ENCODE measurements around the gene TTC23.

TTC23 gene

DNA sequence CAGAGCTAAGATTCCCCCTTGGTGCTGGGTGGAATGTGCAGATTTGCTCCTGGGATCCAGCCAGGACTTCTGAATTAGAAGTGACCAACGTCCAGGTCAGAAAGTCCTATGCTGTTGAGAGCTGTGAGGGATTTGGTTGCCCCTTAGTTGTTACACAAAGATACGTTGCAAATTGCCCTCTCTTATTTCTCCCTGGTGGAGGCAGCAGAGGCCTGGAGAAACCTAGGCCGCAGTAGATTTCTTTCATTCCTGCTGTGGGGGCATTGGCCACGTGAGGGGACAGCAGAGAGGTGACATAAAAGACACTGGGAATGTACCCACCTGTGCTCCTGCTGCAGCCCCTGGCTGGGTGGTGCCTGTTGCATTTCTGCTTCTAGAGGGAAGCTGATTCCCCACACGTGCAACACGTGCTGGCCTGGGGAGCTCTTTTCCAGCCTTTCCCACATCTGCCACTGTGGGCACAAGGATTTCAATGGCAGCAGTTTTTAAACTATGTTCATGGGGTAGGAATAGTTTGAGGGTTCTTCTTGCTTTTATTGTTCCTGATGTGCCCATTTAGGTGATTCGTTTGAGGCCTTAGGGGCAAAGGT, 78.8 kb downstream of the TTC23 start:
- Histone ChIP-seq H3K9me2 (replicated peaks; ENCODE audit: insufficient read depth, low read length) (no peaks in the 10 kb centered on the region), H4K20me1 (ENCODE audit: insufficient read depth, low read length) (no peaks in the 10 kb centered on the region), H3K4me1 (ENCODE audit: low read length) (peaks cover 7% of the 10 kb centered on the region), H3F3A (ENCODE audit: insufficient read depth, low read length) (no peaks in the 10 kb centered on the region), H3K36me3 (replicated peaks; ENCODE audit: insufficient read depth, low read length) (no peaks in the 10 kb centered on the region), H3K9me3 (replicated peaks; ENCODE audit: insufficient read depth, low read length) (no peaks in the 10 kb centered on the region), H3K4me3 (ENCODE audit: low read length) (no peak overlapping the region), H3K9ac (ENCODE audit: low read length) (no peak overlapping the region), H3K27me3 (replicated peaks; ENCODE audit: insufficient read depth, low read length) (no peaks in the 10 kb centered on the region), H3K79me2 (ENCODE audit: low read length) (no peaks in the 10 kb centered on the region), H3K4me2 (ENCODE audit: low read depth, low read length) (no peak overlapping the region), H2AFZ (ENCODE audit: low read length) (no peak overlapping the region), H3K27ac (ENCODE audit: low read length) (no peak overlapping the region)
- no peak for DNase-seq
- TF ChIP-seq EZH2 (optimal IDR thresholded peaks at IDR 0.05; ENCODE audit: low read depth, low read length): no peak
- no peak for TF ChIP-seq EZH2phosphoT487 (IDR thresholded peaks at IDR 0.05; ENCODE audit: low read length)
- TF ChIP-seq, protein P1, sequence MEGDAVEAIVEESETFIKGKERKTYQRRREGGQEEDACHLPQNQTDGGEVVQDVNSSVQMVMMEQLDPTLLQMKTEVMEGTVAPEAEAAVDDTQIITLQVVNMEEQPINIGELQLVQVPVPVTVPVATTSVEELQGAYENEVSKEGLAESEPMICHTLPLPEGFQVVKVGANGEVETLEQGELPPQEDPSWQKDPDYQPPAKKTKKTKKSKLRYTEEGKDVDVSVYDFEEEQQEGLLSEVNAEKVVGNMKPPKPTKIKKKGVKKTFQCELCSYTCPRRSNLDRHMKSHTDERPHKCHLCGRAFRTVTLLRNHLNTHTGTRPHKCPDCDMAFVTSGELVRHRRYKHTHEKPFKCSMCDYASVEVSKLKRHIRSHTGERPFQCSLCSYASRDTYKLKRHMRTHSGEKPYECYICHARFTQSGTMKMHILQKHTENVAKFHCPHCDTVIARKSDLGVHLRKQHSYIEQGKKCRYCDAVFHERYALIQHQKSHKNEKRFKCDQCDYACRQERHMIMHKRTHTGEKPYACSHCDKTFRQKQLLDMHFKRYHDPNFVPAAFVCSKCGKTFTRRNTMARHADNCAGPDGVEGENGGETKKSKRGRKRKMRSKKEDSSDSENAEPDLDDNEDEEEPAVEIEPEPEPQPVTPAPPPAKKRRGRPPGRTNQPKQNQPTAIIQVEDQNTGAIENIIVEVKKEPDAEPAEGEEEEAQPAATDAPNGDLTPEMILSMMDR (IDR thresholded peaks at IDR 0.05; ENCODE audit: low read length): no peak

DNA sequence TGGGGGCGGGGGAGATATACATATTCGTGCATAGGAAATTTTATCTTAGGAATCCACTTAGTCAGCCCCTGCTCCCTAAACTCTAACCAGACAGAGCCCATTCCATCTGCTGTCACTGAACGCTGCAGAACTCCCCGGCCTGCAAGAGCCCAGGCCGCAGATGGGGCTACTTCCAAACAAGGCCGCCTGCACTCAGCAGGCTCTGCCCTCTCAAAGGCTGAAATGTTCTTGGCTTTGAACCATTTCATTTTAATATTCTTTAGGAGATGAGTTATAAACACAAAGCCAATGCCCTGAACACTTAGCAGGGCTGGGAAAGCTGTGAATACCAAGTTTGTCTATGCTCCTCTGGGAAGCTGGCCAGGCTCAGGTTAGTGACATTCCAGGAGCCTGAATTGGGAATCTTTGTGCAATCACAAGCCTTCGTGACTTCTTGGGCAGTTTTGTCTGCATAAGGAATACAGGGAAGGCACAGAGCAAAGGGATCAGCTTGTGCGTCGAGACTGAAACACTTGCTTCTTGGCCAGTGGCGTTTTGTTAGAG, 79.5 kb downstream of the TTC23 start:
- Histone ChIP-seq H3K27me3 (replicated peaks; ENCODE audit: insufficient read depth, low read length) (no peaks in the 10 kb centered on the region), H3K9ac (ENCODE audit: low read length) (no peak overlapping the region), H3K9me2 (replicated peaks; ENCODE audit: insufficient read depth, low read length) (no peaks in the 10 kb centered on the region), H3K4me1 (ENCODE audit: low read length) (peaks cover 7% of the 10 kb centered on the region), H3K4me3 (ENCODE audit: low read length) (no peak overlapping the region), H3K9me3 (replicated peaks; ENCODE audit: insufficient read depth, low read length) (no peaks in the 10 kb centered on the region), H3K79me2 (ENCODE audit: low read length) (no peaks in the 10 kb centered on the region), H3F3A (ENCODE audit: insufficient read depth, low read length) (no peaks in the 10 kb centered on the region), H3K27ac (ENCODE audit: low read length) (no peak overlapping the region), H4K20me1 (ENCODE audit: insufficient read depth, low read length) (no peaks in the 10 kb centered on the region), H3K4me2 (ENCODE audit: low read depth, low read length) (no peak overlapping the region), H3K36me3 (replicated peaks; ENCODE audit: insufficient read depth, low read length) (no peaks in the 10 kb centered on the region), H2AFZ (ENCODE audit: low read length) (no peak overlapping the region)
- no peak for DNase-seq
- TF ChIP-seq, protein P1 (IDR thresholded peaks at IDR 0.05; ENCODE audit: low read length): no peak
- TF ChIP-seq EZH2phosphoT487 (IDR thresholded peaks at IDR 0.05; ENCODE audit: low read length) (no peak), EZH2 (optimal IDR thresholded peaks at IDR 0.05; ENCODE audit: low read depth, low read length) (no peak)

DNA sequence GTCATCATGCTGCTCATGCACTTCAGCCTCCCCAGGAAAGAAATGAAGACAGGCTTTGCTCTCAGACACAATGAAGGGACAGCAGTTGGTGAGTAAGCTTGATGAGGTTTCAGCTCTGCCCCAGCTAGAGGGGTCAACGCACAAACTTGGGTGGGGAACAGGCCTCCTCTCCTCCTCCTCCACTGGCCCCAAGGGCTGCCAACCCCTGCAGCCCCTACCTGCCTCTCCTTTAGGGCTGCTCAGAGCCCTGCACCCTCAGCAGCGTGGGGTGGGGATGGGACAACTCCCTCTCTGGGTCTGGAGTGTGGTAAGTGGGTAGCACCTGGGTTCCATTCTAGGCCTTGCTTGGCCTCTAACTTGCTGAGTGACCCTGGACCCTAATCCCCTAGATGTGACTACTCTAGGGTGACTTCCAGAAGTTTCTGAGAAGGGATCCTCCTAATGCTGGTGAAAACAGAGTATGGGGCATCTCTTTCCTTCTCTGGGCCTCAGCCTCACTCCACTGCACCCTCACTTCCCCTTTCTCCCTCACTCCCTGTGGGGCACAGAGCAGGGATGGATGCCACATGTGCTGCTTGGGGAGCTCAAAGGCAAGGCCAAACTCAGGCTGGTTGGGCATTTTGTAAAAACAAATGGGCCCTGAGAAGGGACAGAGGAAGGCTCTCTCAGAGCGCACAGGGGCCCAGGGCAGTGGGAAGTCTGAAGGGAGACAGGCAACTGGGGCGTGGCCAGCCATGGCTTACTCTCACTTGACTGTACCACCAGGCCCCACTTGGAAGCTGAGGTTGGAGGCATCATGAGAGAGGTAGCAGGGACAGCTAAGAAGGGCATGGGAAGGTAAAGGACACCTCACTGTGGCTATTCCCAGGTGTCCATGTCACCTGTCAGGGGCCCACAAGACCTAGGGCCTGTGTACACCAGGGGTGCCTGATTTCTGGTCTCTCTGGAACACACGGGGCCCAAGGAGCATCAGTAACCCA, 80.5 kb downstream of the TTC23 start:
- TF ChIP-seq EZH2 (optimal IDR thresholded peaks at IDR 0.05; ENCODE audit: low read depth, low read length) (no peak), EZH2phosphoT487 (IDR thresholded peaks at IDR 0.05; ENCODE audit: low read length) (no peak)
- TF ChIP-seq, protein P1 (IDR thresholded peaks at IDR 0.05; ENCODE audit: low read length): no peak
- DNase-seq: no peak
- no peak overlapping the region for H3K9ac ChIP-seq (ENCODE audit: low read length)
- H3K4me1 ChIP-seq (ENCODE audit: low read length): peaks cover 10% of the 10 kb centered on the region
- no peaks in the 10 kb centered on the region for H3K9me2 ChIP-seq (replicated peaks; ENCODE audit: insufficient read depth, low read length)
- no peaks in the 10 kb centered on the region for H3K79me2 ChIP-seq (ENCODE audit: low read length)
- H4K20me1 ChIP-seq (ENCODE audit: insufficient read depth, low read length): no peaks in the 10 kb centered on the region
- H3K36me3 ChIP-seq (replicated peaks; ENCODE audit: insufficient read depth, low read length): no peaks in the 10 kb centered on the region
- H3K27me3 ChIP-seq (replicated peaks; ENCODE audit: insufficient read depth, low read length): no peaks in the 10 kb centered on the region
- no peak overlapping the region for H3K4me3 ChIP-seq (ENCODE audit: low read length)
- no peak overlapping the region for H3K27ac ChIP-seq (ENCODE audit: low read length)
- H3F3A ChIP-seq (ENCODE audit: insufficient read depth, low read length): 0 out of 2 replicates have a peak, but pooled peaks cover 1% of the 10 kb centered on the region
- H3K4me2 ChIP-seq (ENCODE audit: low read depth, low read length): no peak overlapping the region
- H2AFZ ChIP-seq (ENCODE audit: low read length): no peak overlapping the region
- H3K9me3 ChIP-seq (replicated peaks; ENCODE audit: insufficient read depth, low read length): no peaks in the 10 kb centered on the region

Measured in MM.1S (cell line).